HuH-7.5 (cell line): Measurements from ENCODE around the gene RDH12.
"Not testable (repeated sequence)": the region's sequence is repeated elsewhere in the genome, so short reads cannot be mapped to it uniquely, and the experiment has no call there.

Source experiments
- DNase-seq: peaks from one replicate; pipeline ENCODE4 v3.0.0; 2011; ENCODE audit warnings: low spot score

The RDH12 gene

DNA sequence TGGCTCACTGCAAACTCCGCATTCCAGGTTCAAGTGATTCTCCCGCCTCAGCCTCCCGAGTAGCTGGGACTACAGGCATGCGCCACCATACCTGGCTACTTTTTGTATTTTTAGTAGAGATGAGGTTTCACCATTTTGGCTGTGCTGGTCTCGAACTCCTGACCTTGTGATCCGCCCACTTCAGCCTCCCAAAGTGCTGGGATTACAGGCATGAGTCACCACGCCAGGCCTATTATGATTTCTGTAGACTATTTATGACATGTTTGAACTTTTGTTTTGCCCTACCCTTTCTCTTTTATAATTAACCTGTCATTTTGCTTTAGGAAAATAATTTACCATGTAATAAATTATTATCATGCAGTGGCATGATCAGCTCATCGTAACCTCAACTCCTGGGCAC, at the start of gene RDH12:
Gene RDH12 (plus strand): TSS at position 395 of the 400 bp plus-strand sequence. CDS start 20,757 bp downstream, outside the sequence.
- not testable (repeated sequence) for DNase-seq

DNA sequence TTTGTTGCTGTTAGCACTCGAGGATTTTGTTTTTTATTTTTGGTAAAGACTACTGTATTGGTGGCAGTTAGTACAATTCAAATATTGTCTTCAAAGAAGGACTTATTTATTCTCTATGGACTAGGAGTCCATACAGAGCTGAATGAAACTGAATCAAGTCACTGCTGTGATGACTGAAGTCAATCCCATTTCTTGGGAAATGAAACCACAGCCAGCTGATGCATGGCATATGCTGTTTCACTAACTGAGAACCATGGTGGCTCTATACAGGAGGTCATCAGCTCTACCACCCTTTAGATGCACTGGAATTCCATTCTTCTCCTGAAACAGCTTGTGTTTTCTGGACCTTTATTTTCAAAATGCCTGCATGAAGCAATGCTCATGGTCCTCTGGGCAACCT, 49.5 kb upstream of the RDH12 start:
- DNase-seq, result no peak

DNA sequence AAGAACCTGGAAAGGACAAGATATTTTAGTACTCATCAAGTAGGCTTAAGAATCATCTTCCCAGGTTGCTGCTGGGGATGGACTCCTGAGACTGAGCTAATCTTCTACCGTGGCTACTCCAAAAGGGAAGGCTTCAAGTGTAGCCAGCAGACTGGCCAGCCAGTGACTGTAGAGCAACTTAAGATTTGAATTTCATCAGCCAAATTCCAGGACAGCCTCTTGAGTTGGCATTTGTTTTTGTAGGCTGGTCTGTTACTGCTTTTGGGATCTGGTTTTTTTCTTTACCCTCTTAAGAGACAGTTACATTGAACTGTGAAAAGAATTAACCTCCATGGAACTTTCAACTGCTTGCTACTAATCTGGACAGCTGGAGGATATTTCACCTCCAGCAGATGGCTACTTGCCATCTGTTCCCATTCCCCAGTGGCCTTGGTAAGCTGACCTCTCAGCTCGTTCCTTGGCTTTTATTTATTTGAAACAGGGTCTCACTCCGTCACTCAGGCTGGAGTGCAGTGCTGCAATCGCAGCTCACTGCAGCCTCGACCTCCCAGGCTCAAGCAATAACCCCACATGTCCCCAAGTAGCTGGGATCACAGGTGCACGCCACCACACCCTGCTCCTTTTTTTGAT, 47.9 kb upstream of the RDH12 start:
- DNase-seq, result no peak

DNA sequence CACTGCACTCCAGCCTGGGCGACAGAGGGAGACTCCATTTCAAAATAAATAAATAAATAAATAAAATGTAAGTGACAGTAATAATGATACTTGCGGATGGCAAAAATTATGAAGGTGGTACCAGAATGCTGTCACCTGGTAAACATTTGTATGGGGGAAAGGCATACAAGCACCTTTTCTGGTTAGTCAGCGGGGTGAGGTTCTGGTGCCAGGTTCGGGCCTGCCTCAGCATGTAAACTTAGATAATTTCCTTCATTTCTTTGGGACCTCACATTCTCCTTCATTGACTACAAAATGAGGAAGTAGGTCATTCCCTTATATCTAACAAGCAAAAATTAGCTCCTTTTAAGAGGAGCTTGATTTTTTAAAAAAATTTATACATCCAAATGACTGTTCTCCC, 38.1 kb upstream of the RDH12 start:
- no peak for DNase-seq

DNA sequence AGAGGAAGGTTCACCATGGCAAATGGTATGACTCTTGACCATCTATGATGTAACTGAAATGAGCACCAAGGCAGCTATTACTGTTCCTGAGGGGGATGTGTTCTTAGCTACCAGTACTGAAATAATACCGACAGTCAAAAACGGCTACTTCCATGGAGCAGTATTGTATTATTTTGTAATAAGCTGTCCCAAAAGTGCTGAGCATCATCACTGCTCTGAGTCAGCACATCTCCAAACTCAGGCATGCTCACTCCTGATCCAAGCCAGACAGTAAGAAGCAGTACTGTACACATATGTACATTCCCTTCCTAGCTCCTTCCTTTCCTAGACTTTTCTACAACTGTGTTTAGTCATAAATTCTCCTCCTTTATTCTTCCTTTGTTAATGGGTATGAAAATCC, 35.8 kb upstream of the RDH12 start:
- no peak for DNase-seq

DNA sequence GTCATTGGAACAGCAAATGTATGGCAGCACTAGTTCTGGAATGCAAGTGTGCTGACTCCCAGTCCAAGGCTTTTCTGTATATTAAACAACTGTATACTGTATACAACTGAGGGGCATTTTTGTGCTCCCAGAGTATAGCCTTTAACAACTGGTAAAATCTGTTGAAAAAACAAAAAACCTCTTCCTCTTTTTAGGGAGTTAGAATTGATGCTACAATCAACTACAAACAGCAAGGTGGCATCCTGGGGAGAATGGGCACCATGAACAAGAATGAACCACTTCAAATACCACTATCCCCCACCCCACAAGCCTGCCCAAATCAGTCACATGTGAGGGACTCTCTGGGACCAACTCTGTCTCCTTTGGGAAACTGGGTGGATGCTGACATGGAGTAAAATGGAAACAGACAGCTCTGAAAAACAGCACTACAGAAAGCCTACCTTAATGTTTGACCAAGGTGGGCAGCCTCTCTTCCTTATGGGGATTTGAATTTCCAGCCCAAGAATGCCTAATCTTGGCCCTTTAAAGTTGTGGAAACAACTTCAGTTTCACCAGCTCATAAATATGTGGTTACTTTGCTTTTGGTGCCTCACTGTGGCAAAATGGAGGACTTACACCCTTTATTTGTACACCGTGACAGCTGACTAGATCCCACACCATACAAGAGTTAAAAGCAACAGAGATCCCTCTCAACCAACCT, 34.8 kb upstream of the RDH12 start:
- DNase-seq, result peak; percentile 38

DNA sequence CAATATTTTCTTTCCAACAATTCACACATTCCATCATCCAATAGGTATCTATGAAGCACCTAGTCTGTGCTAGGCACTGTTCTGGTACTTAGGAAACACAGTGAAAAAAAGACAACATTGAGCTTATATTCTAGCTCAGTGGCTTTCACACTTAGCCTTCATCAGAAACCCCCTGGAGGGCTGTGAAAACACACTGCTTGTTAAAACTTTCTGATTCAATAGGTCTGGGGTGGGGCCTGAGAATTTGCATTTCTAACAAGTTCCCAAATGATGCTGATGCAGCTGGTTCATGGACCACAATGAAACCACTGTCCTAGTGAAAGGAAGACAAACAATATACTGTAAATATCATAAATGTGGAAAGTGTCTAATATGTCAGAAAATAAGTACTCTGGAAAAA, 33.1 kb upstream of the RDH12 start:
- no peak for DNase-seq

DNA sequence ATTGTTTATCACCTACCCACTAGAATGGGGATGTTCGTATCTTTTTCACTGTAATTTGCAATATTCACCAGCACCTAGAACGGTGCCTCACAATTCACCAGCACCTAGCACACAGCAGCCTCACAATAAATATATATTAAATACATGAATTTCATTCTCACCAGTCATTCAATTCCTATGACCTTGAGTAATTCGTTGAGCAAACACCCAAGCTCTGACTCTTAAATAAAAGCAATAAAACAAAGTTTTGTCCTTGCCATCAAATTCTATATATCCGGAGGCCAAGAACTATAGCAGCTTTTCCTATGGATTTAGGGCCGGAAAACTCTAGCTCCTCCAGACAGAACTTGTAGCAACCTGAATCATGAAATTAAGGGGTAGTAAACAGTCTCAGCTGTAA, 28.2 kb upstream of the RDH12 start:
- no peak for DNase-seq

DNA sequence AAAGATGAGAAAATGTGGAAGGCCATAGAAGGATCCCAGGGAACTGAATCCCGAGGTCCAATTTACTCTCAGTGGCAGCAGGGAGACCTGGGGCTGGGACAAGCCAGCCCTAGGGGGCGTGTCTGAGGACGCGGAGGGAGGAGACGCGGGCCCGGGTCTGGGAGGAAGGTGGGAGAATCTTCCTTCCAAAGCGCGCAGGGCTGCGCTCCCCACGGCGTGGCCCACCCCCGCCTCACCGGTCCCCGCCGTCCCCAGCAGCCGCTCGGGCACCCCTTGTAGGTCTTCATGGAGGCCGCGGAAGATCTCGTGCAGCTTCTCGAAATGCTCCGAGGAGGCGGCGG, 27.6 kb upstream of the RDH12 start:
- DNase-seq, result peak; percentile 66

DNA sequence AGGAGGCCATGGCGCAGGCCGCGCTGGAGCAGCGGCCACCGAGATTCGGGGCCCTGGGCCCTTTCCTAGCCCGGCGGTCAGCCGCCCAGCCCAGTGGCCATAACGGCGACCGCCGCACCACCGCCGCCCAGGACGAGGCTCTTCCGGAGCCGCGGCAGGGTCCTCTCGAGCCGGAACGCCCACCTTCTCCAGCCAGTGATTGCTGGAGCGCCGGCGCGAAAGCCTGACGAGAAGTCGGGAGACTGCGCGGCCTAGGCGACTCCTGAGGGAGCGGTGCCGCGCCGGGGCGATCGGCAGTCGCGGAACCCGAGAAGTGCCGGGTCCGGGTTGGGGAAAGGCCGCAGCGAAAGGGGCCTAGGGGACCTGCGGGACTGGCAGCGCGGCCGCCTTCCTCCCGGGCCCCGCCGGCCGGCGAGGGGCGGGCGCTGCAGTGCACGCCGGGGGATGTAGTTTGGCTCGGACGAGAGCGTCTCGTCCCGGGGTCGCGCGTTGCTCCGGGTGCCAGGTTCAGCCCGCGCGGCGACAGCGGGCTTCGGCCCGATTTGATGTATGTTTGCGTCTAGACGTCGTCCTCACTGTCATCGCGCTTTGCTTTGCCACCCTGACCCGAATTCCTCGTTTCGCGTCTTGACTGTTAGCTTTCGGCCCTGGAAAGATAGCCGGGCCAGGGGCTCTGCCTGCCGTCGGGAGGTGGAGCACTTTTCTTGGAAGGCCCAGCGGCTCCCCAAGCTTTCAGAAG, 27.0 kb upstream of the RDH12 start, which contains the start of gene VTI1B:
Gene VTI1B (minus strand): TSS at position 153 of the 739 bp plus-strand sequence. CDS start 143 bp downstream, at position 10.
- peak; percentile 62 for DNase-seq

DNA sequence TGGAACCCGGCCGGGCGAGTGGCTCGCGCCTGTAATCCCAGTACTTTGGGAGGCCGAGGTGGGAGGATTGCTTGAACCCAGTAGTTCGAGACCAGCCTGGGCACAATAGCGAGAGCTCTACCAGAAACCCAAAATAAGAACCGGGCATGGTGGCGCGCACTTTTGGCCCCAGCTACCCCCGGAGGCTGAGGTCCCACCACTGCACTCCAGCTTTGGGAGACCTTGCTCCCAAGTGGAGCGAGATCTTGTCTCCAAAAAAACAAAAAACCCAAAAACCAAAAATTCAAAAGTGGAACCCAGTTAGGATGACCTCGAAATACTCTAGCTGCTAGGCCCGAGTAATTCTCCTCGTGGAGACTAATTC, 26.5 kb upstream of the RDH12 start:
- no peak for DNase-seq

DNA sequence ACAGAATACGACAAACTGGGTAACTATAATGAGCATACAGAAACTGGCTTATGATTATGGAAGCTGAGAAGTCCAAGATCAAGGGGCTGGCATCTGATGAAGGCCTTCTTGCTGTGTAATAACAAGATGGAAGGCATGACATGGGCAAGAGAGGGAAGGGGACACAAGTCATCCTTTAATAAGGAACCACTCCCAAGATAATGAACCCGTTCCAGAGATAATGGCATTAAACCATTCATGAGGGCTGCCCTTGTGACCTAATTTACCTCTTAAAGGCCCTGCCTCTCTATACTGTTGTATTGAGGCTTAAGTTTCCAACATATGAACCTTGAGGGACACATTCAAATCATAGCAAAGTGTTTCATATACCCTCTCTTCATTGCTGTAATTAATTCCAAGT, 22.7 kb upstream of the RDH12 start:
- DNase-seq, result no peak

DNA sequence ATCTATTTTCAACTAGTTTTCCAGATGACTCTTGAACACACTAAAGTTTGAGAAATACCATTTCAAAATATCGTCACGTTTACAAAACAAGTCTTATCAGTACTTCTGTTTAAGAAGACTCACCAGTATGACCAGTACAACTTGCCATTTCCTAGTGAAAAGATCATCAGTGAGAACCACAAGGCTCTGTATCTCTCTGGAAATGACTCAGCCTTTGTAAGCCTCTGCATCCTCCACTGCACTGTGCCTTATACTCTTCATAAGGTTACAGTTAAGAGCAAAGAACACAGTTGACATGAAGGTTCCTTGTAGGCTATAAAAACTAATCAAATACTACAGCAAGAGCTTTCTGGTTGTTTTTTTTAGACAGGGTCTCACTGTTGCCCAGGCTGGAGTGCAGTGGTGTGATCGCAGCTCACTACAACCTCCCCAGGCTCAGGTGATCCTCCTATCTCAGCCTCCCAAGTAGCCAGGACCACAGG, 21.5 kb upstream of the RDH12 start:
- DNase-seq, result no peak

DNA sequence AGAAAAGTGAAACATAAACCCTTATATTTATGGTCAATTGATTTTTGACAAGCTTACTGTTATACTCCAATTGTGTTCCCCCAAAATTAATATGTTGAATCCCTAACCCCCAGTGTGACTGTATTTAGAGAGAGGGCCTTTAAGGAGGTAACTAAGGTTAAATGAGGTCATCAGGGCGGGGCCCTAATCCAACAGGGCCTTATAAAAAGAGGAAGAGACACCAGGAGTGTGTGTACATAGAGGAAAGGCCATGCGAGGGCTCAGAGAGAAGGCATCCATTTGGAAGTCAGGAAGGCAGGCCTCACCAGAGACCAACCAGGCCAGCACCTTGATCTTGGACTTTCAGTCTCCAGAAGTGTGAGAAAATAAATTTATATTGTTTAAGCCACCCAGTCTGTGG, 20.7 kb upstream of the RDH12 start:
- DNase-seq, result no peak

DNA sequence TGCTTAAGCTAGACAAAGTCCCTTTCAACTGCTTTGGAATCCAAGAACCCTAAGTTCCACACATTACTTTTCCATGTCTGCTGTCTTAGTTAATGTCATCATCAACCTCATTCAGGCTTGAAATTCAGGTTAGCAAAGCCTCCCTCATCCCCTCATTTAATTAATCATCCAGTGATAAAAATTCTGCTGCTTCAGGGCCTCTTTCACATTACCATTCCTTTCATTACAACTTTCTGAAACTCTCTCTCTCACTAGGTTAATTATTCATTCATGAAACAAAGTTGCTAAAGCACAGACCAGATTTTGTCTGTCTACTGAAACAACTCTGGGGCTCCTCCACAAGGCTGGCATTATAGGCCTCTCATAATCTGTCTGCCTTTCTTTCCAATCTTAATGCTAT, 17.8 kb upstream of the RDH12 start:
- no peak for DNase-seq

DNA sequence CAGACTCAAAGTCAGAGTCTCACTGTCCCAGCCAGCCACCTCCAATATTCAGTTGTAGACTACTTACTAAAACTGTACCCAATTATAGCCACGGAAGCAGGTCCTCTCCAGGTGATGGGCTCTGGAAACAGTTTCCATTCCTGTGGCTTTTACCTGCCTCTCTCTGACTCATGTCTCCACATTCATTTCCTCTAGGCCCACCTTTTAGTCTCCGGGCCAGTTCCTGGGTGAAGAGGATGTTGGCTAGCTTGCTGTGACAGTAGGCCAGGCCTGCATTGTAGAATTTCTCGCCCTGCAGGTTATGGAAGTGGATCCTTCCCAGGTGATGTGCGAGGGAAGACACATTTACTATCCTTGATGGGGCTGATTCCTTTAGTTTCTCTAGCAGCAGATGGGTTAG, 11.7 kb upstream of the RDH12 start:
- DNase-seq, result no peak

DNA sequence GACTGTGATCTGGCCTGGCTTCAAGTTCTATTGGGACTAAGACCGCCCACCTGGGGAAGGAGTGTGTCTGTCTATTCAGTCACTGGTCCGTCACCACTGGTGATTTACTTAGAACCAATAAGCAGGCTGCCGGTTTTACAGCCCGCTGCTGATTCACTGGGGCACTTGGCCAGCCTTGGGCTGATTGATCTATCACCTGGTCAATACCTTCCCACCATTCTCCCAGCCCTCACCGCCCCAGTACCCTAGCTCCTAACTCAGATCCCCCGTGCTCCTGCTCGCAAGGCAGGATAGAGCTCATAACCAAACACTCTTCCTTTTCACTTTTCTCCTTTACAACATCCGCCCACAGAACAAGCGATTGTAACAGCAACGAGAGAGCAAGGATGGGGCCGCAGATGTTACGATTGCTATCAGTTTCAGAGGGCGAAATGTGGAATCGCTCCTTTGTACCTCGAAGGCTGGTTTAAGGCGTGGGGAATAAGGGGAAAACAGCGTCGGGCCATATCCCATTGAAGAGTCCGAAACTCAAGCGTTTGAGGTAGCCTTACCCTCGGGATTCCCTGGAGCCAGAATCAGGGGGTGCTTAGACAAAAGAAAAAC, 6.8 kb upstream of the RDH12 start:
- DNase-seq, result peak; percentile 74

DNA sequence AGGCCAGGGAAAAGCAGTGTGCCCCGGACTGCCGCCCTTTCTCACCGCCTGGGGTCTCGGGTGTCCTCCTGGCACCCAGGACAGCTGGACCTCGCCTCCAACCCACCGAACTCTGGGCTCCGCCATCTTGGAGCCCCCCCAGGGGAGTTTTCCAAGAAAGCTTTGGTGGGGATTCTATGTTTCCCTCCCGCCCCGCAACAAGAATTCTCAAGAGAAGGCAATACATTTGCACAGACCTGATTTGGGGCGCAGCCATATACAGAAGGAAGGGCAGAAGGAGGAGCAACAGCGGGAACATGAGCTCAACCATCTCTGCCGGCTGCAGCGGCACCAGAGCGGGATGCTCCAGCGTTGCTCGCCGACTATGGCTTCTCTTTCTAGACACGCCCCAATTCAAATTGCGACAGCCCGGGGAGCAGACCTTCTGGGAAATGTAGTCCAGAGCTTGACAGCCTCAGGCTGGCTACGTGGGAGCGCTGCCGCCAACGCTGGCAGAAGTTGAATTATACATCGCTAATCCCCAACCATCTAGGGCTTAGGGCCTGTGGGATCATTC, 6.2 kb upstream of the RDH12 start, which contains the start of gene RDH11:
Gene RDH11 (minus strand): TSS at position 371 of the 556 bp plus-strand sequence. CDS start 61 bp downstream, at position 310.
- DNase-seq, result peak; percentile 54

DNA sequence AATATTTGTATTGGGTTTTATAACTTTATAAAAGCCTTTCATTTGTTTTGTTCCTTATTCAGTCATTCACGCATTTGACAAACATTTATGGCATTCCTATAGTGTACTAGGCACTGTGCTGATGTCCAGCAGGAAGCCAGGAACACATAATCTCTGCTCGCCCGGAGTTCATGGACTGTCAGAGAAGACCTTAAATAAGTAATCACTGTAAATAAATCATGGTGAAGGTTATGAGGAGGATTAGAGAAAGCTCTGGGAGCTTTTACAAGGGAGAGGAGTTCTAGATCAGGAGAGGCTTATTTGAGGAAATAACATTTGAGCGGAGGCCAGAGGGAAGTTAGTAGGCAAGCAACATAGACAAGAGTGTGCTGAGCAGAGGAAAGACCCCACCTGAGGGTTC, 4.7 kb upstream of the RDH12 start:
- DNase-seq, result no peak

DNA sequence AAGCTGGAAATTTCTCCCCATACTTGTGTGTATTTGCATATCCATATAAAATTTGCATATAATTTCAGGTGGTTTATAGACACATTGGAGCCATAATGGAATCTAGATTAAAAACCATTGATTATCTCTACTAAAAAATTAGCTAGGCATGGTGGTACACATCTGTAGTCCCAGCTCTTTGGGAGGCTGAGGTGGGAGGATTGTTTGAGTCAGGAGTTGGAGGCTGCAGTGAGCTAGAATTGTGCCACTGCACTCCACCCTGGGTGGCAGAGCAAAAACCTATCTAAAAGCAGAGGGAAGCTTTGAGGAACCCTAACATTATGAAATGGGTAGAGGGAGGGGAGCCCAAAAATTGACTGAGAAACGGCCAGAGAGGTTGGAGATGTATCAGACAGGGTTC, 3.5 kb upstream of the RDH12 start:
- no peak for DNase-seq

DNA sequence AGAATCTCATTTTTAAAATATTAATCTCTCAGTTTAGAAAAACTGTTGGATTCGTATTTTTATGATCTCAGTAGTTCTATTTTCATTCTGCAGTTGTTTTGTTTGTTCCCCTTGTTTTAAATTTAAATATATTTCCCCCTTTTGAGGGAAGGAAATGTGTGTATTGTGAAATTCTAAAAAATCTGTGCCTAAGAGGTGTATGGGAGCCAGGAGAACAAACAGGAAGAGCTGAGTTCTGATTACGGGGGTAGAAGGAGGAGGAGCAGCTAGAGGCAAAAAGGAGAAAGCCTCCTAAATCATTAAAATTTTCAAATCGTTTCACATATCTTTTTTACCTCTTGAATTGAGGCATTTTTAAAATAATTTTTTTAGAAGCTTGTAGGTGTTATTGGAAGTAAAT, 2.3 kb downstream of the RDH12 start:
- no peak for DNase-seq

DNA sequence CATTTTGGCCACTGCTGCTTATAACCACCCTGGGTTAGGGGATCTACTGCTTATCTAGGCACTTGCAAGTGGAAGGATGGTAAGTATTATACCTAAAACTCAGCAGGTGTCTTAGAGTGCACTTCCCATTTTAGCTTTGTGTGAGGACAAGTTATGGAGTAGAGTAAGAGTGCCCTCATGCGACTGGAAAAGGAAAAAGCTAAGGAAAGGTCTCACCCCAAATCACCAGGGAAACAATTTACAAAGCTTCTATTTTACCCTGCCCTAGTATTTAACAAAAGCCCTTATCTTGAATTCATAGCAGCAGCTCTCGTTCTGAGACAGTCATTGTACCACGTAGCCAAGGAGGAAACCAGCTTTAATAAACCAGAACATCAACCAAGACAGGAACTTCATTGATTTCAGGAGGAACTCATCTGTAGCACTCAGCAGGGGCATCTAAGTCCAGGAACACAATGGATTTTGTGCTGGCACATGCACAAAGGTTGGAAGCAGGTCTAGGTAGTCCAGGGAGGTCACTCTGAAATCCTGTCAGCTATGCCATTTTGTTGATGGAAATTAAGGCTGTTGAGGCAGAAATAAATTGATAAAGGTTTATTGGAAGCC, 2.9 kb downstream of the RDH12 start:
- peak; percentile 31 for DNase-seq
